Bronchial epithelial cell (primary cell): Measurements from ENCODE around the gene MYH10. TPM values are rescaled to one million over a fixed set of nuclear protein-coding genes. Genes with fewer than 3 reads are reported as not detected.
A peak's percentile ranks its signal among the peaks of the same experiment; 100 is the strongest.
"Not testable (repeated sequence)": the region's sequence is repeated elsewhere in the genome, so short reads cannot be mapped to it uniquely, and the experiment has no call there.

ENCODE experiments used
- DNase-seq: peaks from one replicate; pipeline ENCODE4 v3.0.0-alpha.2; 2010; ENCODE audit warnings: low read depth
- FAIRE-seq: peaks from 2 replicates; lab custom pipeline; 2011; peaks lifted over from hg19 to GRCh38; lab: Jason Lieb, UNC
- H3K27me3 ChIP-seq: 2 replicates; pipeline ENCODE4 v1.5.1; 2011; ENCODE audit warnings: low read length; ENCODE audit not compliant: control insufficient read depth, insufficient read depth
- H3K36me3 ChIP-seq: 2 replicates; pipeline ENCODE4 v1.5.1; 2011; ENCODE audit warnings: low read length; ENCODE audit not compliant: control insufficient read depth, insufficient read depth
- H3K4me3 ChIP-seq: 2 replicates; pipeline ENCODE4 v1.5.1; 2011; ENCODE audit warnings: mild to moderate bottlenecking, low read depth, low read length, control low read depth
- total RNA-seq: library from RNA; depleted of rRNA; stranded (reverse); fragments of >200 nt; gene quantifications from 2 replicates; pipeline ENCODE4 v1.2.1, GENCODE V29; 2014
- TF ChIP-seq, protein P1 (sequence below): IDR thresholded peaks from 2 replicates; pipeline ENCODE4 v1.5.1; 2011; ENCODE audit warnings: mild to moderate bottlenecking, moderate library complexity, low read length, control low read depth, inconsistent platforms; ENCODE audit not compliant: insufficient read depth, severe bottlenecking

The MYH10 gene
- total RNA-seq, 1 donor from 2014 or later: 31.6 TPM

DNA sequence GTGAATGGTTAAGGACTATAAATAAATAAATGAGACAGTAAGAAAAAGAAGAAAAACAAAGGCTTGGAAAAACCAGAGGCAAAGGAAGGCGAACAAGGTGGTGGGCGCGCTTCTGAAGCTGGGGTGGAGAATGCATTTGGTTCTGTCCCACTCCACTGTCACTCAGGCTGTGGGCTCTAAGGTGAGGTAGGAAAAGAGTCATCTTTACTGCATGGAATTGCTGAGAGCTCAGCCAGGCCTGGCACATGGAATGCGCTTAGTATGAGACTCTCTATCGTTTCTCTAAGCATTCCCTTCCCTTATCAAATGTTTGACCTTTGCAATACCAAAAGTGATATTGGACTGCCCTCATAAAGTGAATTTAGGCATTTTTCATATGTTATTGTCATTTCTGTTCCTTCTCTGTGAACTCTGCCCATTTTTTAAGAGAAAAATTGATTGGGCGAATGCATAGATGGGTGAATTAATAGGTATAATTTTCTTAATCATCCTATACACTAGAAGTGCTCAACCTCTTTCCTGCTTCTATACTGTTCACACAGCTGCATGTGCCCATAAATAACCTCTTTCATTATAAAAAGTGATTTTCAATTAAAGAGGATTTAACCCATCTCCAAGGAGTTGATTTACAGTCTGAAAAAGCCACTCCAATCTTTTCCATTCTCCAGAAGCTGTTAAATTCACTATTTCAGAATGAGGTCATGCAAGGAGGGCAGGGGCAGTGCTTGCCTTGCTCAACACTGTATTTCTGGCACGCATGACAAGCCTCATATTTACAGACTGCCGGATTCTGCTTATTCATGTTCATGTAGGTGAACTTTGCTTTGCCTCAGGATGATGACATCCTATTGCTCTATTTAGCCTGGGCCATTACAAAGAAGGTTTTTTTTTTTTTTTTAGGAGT lies 87.7 kb downstream of the MYH10 start:
- DNase-seq: peak; percentile 94
- FAIRE-seq: no peak
- TF ChIP-seq, protein P1, sequence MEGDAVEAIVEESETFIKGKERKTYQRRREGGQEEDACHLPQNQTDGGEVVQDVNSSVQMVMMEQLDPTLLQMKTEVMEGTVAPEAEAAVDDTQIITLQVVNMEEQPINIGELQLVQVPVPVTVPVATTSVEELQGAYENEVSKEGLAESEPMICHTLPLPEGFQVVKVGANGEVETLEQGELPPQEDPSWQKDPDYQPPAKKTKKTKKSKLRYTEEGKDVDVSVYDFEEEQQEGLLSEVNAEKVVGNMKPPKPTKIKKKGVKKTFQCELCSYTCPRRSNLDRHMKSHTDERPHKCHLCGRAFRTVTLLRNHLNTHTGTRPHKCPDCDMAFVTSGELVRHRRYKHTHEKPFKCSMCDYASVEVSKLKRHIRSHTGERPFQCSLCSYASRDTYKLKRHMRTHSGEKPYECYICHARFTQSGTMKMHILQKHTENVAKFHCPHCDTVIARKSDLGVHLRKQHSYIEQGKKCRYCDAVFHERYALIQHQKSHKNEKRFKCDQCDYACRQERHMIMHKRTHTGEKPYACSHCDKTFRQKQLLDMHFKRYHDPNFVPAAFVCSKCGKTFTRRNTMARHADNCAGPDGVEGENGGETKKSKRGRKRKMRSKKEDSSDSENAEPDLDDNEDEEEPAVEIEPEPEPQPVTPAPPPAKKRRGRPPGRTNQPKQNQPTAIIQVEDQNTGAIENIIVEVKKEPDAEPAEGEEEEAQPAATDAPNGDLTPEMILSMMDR: no peak
- H3K4me3 ChIP-seq: no peak overlapping the region
- H3K27me3 ChIP-seq: no peaks in the 10 kb centered on the region
- H3K36me3 ChIP-seq: peaks cover 10% of the 10 kb centered on the region

- H3K36me3 ChIP-seq: peaks cover 11% of the 10 kb centered on the region
- not testable (repeated sequence) for DNase-seq, FAIRE-seq, H3K4me3 ChIP-seq, H3K27me3 ChIP-seq
Measured at GRCh38 chr17:8539976-8540375, 90.5 kb downstream of the MYH10 start.

- DNase-seq (no peak), FAIRE-seq (no peak)
- H3K36me3 ChIP-seq: peaks cover 14% of the 10 kb centered on the region
- no peak overlapping the region for H3K4me3 ChIP-seq
- TF ChIP-seq, protein P1: no peak
- no peaks in the 10 kb centered on the region for H3K27me3 ChIP-seq
Measured at GRCh38 chr17:8537734-8538133, 92.8 kb downstream of the MYH10 start.

DNA sequence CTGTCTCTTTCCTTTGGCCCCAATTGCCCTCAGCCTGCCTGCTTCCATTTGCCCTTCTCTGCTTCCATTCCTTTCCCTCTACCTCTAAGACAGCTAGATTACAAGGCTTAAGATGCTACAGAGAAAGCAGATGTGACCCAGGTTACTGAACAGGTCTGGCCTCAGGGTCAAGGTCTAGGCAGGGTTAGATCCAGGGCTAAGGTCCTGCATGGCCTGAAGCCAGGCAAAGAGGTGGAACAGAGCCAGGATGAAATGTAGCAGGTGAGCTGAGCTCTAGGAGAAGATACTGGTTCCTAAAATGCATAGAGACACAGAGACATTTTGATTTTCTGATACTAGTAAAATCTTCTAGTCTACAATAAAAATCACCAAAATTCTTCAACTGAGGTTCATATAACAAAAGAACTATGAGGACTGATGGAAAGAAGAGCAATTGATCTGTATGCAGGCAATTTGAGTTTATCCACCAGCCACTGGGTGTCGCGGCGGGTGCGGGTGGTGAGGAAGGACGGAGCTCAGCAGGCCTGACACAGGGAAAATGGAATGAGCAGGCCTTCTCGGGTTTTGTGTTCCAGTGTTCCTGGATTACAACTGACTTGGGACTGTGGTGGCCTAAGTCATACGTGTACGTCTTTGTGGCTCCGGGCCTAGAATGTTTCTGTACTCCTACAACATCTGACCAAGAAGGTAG lies 95.9 kb downstream of the MYH10 start:
- no peak for DNase-seq
- TF ChIP-seq, protein P1: no peak
- no peak overlapping the region for H3K4me3 ChIP-seq
- H3K36me3 ChIP-seq: peaks cover 8% of the 10 kb centered on the region
- FAIRE-seq: no peak
- H3K27me3 ChIP-seq: no peaks in the 10 kb centered on the region

DNA sequence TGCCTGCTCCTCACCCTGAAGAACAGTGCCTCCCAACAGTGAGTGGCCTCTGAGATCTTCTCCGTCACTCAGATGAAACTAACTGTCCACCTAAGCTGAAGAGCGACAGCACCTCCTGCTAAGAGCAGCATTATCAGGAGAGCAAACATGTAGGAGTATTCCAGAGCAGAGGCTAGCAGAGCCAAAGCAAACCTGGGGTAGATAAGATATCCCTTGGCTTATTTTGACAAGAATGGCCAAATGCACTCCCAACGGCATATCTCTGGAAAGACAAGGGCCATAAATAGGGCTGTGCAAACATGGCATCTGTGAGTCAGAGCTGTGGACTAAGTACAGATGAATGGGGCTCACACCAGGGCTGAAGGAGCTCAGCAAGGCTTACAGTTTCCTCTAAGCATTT lies 98.5 kb downstream of the MYH10 start:
- TF ChIP-seq, protein P1: no peak
- no peak for FAIRE-seq

DNA sequence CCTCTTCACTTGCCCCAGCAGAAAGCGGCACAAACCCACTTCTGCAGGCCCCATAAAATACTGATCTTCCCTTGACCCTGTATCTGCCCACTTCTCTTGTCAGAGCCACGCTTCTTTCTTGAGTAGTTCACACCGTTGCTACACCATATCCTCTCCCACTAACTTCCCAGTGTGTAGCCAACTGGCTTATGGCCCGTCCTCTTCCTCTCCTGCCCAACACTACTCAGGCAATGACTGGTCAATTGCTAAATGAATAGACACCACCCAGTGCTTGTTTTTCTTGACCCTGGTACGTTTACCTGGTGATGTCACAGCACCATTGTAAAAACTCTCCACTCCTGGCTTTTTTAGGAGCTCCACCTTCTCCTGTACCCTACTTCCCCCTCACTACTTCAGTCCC lies 107.9 kb downstream of the MYH10 start:
- Histone ChIP-seq H3K4me3 (no peak overlapping the region), H3K36me3 (peaks cover 12% of the 10 kb centered on the region), H3K27me3 (no peaks in the 10 kb centered on the region)
- no peak for DNase-seq
- FAIRE-seq: peak; percentile 94
- TF ChIP-seq, protein P1: no peak

More for the DNA sequence above, 98.5 kb downstream of the MYH10 start:
- H3K36me3 ChIP-seq: peaks cover 10% of the 10 kb centered on the region
- H3K4me3 ChIP-seq: no peak overlapping the region
- H3K27me3 ChIP-seq: no peaks in the 10 kb centered on the region
- DNase-seq: peak; percentile 19
